ENCODE results near the gene TPM2. TPM values are rescaled to one million over a fixed set of nuclear protein-coding genes. Genes with fewer than 3 reads are reported as not detected.

TPM2 gene
- total RNA-seq = 165 TPM

DNA sequence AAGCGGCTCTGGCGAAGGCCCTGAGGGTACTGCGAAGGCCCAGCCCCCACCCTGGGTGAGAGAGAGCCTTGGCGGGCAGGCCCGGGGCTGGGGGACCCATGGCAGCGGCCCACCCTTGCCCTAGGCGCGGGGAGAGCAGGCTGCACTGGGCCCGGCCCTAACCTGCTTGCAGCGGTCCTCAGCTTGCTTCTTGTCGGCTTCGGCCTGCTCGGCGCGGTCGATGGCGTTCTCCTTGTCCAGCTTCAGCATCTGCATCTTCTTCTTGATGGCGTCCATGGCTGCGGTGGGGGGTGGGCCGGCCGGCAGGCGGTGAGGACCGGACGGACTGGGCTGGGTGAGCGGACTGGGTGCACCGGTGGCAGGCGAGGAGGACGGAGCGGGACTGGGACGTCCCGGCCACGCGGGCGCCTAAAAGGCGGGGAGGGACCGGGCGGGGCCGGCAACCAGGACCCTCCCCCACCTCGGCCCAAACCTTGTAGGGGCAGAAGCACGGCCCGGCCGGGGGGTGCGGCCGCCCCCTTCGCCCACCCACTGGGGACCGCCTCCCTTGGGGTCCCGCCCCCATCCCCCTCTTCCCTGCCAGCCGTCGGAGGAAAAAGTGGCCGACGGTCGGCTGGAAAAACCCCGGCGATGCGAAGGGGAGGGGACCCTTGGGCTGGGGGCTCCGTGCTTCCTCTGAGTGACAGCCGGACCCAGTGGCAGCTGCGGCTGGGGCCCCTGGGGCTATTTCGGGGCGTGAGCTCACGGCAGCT, at the start of gene TPM2:
Gene TPM2, minus strand, starts transcription at position 384 of the 752 bp plus-strand sequence. Its CDS starts 108 bp downstream, at position 276.
- intact Hi-C loops (cut with DNase I) = no loop called here
- ATAC-seq (peak; percentile 52), DNase-seq (ENCODE audit: low spot score) (peak; percentile 76)

DNA sequence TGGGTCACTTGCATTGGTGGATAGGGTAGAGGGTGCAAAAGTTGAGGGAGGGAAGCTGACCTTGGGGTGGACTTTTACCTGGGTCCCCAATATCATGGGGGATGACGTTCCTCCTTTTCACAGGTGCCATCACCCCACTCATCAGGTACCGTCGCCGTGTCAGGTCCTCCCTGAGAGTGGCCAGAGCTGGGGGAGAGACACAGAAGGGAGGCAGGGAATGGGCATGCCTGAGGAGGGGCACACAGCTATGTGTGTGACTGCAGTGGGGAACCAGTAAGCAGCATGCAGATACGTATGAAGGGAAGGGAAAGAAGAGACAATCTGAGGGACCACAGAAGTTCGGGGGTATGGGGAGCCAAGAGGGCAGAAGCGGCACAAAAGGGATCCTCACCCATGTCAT, 49.2 kb upstream of the TPM2 start:
- intact Hi-C loops (cut with DNase I) = no loop called here
- DNase-seq (ENCODE audit: low spot score) (peak; percentile 47), ATAC-seq (no peak)

DNA sequence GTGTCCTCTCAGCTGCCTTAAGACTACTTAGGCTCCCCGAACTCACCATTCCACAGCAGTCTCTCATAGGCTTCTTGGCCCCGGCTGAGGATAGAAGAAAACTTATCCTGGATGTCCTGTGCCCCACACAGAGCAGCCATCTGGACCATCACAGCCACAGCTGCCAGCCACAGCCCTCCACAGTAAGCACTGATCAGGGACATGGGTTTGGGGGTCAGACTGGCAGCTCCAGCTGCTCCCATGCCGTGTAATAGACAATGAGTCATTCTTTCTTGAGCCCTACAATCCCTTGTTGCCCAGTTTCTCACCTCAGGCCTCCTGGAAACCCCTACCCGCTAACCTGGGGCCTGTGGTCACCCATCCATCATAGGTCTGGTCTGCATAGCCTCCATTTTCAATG, 48.5 kb upstream of the TPM2 start:
- ATAC-seq = no peak
- intact Hi-C loops (cut with DNase I) = no loop called here
- DNase-seq (ENCODE audit: low spot score) = no peak

DNA sequence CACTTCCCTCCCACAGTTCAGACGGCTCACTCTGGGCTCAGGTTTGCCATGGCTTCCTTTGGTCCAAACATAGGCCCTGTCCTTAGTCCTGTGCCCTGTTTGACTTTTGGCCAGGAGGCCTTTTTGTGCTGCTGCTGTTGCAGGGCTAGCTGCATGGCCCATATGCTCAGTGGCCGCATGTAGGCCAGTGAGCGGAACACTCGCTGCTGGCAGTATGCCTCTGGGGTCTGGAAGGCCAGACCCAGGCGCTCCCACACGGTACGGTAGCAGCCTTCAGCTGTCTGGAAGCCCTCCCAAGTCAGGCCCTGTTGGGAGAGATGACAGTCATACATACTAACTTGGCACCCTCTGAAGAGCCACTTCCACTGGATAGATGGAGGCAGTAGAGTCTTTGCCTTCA, 47.4 kb upstream of the TPM2 start:
- peak; percentile 46 for DNase-seq (ENCODE audit: low spot score)
- intact Hi-C loops (cut with DNase I) = no loop called here
- ATAC-seq = no peak

DNA sequence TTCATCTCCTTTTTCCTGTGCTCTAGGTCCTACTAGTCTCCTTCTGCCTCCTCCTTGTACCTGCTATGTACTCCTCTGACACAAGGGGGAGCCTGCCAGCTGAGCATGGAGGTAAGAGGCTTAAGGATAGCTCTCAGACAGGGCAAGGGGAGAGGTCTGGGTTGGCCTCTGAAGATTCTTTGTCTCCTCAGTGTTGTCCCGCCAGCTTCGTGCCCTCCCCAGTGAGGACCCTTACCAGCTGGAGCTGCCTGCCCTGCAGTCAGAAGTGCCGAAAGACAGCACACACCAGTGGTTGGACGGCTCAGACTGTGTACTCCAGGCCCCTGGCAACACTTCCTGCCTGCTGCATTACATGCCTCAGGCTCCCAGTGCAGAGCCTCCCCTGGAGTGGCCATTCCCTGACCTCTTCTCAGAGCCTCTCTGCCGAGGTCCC, 46.5 kb upstream of the TPM2 start:
- intact Hi-C loops (cut with DNase I) = no loop called here
- DNase-seq (ENCODE audit: low spot score) = peak; percentile 70
- no peak for ATAC-seq

DNA sequence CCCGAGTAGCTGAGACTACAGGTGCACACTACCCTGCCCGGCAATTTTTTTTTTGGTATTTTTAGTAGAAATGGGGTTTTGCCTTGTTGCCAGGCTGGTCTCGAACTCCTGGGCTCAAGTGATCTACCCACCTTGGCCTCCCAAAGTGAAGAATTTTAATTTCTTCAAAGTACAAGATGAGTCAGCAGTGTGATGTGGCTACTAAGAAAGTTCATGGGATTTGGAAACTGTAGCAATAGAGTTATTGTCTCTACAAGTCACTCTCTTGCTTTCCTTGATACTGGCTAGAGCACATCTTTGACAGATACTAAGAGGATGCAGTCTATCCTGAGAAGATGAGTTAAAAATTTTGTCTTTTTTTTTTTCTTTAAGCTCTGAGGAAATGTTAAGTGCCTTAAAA, 44.4 kb upstream of the TPM2 start:
- DNase-seq (ENCODE audit: low spot score) (no peak), ATAC-seq (no peak)
- intact Hi-C loops (cut with DNase I) = no loop called here

DNA sequence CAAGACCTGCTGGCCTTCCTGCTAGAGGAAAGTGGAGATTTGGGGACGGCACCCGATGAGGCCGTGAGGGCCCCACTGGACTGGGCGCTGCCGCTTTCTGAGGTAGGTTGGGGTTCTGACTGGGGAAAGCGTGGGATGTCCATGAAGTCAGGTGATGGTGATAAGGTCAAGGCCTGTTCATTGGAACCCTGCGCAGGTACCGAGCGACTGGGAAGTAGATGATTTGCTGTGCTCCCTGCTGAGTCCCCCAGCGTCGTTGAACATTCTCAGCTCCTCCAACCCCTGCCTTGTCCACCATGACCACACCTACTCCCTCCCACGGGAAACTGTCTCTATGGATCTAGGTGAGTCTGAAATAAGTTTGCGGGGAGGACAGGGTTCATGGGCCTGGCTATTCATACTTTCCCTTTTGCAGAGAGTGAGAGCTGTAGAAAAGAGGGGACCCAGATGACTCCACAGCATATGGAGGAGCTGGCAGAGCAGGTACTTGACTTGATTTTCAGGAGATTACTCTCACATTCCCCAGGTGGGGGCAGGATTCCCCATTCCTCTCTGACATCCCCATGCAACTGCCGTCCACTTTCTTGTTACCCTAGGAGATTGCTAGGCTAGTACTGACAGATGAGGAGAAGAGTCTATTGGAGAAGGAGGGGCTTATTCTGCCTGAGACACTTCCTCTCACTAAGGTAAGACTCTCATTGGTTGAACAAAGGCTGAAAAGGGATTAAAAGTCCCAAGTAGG, 43.2 kb upstream of the TPM2 start:
- intact Hi-C loops (cut with DNase I) = no loop called here

DNA sequence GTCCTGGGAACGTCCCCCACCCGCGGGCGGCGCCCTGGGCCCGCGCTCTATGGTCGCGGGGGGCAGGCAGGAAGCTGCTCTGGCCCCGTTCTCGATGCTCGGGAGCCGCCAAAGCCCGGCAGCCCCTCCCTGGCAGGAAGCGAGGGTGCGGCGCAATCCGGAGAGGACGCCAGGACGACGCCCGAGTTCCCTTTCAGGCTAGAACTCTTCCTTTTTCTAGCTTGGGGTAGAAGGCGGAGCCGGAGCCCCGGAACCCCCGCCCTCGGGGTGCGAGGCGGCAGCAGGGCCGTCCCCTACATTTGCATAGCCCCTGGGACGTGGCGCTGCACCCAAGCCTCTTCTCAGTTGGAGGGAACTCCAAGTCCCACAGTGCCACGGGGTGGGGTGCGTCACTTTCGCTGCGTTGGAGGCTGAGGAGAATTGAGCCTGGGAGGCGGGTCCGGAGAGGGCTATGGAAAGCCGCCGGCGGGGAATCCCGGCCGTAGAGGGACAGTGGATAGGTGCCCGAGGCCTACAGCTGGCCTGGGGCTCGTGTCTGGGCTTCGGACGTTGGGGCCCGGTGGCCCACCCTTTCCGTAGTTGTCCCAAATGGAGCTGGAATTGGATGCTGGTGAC, 42.6 kb upstream of the TPM2 start, which contains the start of the genes CREB3 and TLN1:
Gene CREB3, plus strand, starts transcription at position 482 of the 615 bp plus-strand sequence. Its CDS starts 107 bp downstream, at position 589.
Gene TLN1, minus strand, starts transcription at position 11 of the 615 bp plus-strand sequence. CDS start 6,501 bp downstream, outside the sequence.
- peak; percentile 98 for DNase-seq (ENCODE audit: low spot score)
- peak; percentile 95 for ATAC-seq
- intact Hi-C loops (cut with DNase I) = no loop called here

More for the DNA sequence above, 43.2 kb upstream of the TPM2 start:
- DNase-seq (ENCODE audit: low spot score) = peak; percentile 54
- ATAC-seq = peak; percentile 4

DNA sequence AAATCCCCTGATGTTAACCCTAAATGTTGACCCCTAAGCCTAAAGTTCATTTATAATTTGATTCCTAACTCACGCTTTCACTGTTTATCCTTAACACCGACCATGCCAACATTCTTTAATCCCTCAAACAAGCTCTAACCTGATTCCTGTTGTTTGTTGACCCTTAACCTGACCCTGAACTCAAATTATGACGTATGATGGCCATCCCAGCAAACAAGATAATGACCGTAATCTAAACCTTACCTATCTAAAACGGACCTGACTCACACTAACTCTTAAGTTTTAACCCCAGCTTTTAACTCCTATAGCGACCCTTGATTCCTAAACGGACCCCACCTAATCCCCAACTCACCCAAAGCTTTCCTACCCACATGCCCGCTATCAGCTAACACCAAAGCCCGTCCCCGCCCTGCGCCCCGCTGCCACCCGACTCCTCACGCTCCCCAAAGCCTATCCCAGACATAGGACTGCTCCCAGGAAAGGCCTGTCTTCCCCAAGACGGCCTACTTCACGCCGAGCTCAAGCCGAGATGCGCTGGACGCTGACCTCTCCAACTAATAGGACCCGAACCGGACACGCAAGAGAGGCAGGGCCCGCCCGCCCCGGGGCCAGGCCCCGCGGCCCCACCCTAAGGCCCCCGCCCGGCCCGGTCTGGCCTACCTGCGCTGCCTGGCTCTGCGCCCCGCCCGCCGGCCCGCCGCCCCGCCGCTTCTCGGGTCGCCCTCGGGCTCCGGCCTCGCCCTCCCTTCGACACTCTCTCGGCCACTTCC, 41.9 kb upstream of the TPM2 start:
- no peak for DNase-seq (ENCODE audit: low spot score)
- no peak for ATAC-seq
- intact Hi-C loops (cut with DNase I) = no loop called here

DNA sequence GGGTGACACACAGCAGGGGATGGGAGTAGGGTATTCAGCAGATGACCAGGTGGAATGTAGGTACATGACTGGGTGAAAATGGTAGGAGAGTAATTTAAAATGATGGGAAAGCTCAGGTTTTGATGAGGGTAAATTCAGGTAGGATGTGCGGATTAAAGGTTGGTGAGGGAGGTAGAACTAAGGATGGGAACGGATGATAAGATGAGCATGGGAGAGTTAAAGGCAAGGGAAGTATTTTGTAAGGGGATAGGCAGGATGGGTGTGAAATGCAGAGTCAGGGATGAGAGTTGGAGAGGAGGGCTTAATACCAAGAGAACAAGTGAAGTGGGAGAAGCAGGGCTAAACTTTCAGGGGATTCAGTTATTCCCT, 40.7 kb upstream of the TPM2 start:
- intact Hi-C loops (cut with DNase I) = no loop called here
- DNase-seq (ENCODE audit: low spot score) = no peak
- no peak for ATAC-seq

DNA sequence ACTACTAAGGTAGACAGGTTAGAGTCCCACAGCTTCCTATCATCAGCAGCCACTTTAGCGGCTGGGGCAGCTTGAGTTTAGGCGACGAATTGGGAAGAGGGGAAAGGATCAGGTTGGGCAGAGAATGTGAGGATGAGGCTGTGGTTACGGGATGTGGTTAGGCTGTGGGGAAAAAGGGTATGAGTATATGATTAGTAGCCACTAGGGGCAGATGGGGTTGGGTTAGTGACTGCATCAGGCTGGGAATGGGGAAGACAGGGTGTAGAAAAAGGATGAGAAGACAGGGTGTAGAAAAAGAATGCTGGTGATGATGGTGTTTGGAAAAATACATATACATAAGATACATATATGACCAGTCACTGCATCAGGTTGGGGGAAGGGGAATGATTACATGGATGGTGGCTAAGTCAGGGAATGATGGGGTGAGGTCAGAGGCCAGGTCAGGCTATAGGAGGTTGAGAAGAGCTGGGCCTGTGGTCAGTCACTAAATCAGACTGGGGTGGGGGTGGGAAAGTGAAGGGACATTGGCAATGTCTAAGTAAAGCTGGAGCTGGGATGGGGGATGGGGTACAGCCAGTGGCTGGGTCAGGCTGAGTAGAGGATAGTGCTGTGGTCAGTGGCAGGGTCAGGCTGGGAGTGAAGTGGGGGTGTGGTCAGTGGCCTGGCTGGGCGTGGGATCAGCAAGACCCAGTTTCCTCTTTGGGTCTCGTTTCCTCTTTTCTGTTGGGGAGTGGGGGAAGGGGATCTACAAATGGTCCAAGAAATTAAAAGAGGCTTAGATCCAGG, 40.2 kb upstream of the TPM2 start:
- no peak for DNase-seq (ENCODE audit: low spot score)
- intact Hi-C loops (cut with DNase I) = no loop called here
- ATAC-seq = no peak

DNA sequence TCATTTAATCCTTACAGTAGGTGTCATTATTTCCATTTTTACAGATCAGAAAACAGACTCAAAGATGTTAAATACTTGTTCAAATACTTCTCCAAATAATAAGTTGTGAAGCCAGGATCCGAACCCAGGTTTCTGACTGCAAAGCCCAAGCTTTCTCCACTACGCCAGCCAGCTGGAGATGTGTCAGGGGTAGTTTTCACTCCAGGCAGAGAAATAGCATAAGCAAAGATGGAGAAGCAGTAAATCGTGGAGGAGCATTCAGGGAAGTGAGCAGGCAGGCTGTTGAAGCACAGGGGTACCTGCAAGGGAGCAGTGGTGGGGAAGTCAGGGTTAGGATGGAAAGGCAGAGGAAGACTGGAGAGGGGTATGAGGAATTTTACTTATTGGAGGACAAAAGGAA, 39.4 kb upstream of the TPM2 start:
- intact Hi-C loops (cut with DNase I) = no loop called here
- no peak for ATAC-seq
- DNase-seq (ENCODE audit: low spot score) = no peak

DNA sequence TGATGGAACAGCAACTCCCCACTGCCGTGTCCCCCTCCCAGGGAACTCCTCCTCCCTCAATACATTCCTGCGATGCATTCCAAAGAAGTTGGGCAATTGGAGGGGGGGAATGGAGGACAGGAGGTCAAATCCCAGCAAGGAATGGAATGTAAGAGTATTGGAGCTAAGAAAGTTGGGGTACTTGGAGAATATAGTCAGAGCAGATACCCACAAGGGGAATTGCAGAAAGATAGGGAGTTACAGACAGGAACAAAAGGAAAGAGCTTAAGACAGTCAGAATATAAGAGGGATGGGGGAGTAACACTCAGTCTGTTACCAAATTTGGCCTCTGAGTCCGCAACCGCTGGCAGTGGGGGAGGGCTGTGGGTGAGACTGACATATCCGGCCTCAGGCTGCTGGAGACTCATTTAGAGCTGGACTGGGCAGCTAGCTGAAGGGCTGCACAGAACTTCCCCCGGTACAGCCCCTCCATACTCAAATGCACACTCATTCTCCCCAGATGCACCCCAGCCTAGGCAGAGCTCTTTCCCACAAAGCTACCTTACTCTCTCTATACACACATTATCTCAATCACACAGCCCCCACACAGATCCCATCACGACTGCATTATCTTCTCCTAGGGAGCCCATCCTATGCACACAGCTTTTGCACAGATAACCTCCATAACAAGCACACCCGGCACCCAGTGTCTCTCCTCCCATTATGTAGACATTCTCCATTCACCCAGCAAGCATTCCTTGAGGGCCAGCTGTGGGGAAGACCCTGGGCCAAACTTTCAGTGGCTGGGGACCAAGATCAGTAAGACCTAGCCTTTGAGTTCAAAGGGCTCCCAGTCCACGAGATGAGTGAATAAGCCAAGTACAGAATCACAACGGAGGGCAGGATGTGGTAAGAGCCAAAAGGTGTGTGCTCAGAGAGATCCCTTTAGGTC, 38.6 kb upstream of the TPM2 start:
- ATAC-seq (no peak), DNase-seq (ENCODE audit: low spot score) (peak; percentile 81)
- intact Hi-C loops (cut with DNase I) = no loop called here

DNA sequence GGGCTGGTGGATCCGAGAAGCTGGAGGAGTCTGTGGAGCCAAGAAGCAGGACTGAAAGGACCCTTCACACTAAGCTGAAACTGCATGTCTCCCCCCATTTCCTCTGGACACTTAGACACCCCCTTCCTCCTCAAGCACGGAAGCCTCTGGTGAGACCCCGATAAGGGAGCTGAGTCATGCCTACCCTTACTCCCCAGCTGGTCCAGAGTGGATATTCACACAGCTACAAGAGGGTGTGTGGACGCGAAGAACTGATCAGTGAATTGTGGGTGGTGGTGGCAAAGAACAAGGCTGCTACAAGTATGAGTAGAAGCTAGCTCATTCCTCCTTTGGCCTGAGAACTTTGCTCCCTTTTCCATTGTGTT, 37.9 kb upstream of the TPM2 start:
- intact Hi-C loops (cut with DNase I) = no loop called here
- ATAC-seq (no peak), DNase-seq (ENCODE audit: low spot score) (no peak)

DNA sequence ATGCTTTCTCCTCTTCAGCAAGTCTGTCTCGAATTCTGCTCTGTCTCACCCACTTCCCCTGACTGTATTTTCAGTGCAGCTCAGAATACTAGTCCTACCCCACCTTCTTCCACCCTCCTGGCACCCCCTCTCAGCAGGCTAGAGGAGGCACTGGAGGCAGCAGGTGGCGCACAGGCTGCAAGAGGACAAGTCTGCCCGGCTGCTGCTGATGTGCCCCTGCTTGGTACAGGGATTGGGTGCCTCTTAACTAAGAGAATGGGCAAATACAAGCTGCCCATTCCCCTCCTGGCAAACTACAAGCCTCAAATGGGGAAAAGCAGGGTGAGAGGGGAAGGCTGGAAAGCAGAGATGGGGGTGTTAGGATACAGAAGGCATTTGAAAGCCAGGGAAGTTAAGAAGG, 37.2 kb upstream of the TPM2 start:
- DNase-seq (ENCODE audit: low spot score) (no peak), ATAC-seq (no peak)
- intact Hi-C loops (cut with DNase I) = no loop called here

DNA sequence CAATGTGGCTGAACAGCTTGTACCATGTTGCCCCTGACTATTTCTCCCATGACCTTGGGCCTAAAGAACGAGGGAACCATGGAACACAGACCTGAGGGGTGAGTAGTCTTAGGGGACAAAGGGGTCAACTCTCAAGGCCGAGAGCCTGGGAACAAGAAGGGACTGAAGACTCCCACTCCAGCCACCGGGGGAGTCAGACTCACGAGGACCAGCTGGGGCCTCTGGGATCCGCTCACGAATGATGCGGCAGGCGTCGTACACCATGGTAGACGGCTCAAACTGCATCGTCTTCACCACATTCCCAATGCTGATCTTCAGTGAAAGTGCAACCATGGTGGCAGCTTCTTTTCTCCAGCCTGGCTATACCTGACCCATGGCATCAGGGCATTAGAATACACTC, 35.6 kb upstream of the TPM2 start:
- intact Hi-C loops (cut with DNase I) = no loop called here
- DNase-seq (ENCODE audit: low spot score) (no peak), ATAC-seq (no peak)

DNA sequence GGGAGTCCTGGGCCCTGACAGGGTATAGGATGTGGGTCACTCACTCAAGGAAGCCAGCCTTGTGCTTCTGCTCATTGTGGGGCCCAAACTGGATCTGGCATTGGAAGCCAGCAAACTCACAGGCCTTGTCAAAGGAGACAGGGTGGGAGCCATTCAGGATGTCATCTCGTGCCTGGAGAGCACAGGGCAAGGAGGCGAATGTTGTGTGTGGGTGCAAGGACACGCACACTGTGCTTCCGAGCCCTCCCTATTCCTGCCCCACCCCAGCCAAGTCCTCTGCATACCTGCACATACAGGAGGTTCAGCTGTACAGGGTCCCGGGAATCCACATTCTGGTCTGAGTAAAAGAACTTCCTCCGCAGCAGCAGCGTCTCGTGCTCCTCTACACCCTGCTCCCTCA, 34.2 kb upstream of the TPM2 start:
- ATAC-seq = no peak
- intact Hi-C loops (cut with DNase I) = no loop called here
- DNase-seq (ENCODE audit: low spot score) = no peak

DNA sequence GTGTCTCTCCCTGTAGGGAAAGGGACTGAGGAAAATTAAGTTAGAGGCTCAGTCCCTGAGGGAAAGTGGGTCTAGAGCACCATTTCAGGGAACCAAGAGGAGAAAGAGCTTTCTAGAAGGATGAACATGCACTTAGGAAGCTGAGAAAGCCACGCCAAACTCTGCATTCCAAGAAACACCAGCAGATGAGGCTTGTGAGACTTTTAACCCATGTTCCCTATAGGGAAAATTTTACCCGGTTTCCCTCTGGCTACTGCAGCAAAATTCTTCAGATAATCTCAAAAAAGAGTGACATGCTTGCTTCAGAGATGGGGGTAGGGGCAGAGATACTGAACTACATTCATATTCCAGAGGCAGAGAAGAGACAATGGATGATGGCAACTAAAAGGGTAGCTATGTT, 33.7 kb upstream of the TPM2 start:
- intact Hi-C loops (cut with DNase I) = no loop called here
- no peak for DNase-seq (ENCODE audit: low spot score)
- ATAC-seq = no peak
